Sigmoid colon (tissue), 4 donors: Measurements from ENCODE around the gene LRRC46.

Experiments used
- EP300 ChIP-seq, 4 donors: sonication (generic); formaldehyde crosslinking; IDR thresholded peaks; one replicate each; pipeline ENCODE4 v1.6.1; 2017; ENCODE audit warnings: antibody characterized with exemption in 4 of 4
- POLR2A ChIP-seq, 2 donors: fragments of 450-650 bp; IDR thresholded peaks; one replicate each; pipeline ENCODE4 v1.6.1; 2016; ENCODE audit warnings: antibody characterized with exemption in 2 of 2, mild to moderate bottlenecking in 2 of 2, moderate library complexity in 2 of 2
- TF ChIP-seq, protein P1 (sequence below), 4 experiments: fragments of 450-650 bp in 3 of 4; fragments of 200-600 bp in 1 of 4; IDR thresholded peaks; one replicate each; pipeline ENCODE4 v1.5.1; 2016 to 2019; ENCODE audit warnings: antibody characterized with exemption in 4 of 4, mild to moderate bottlenecking in 3 of 4, moderate library complexity in 2 of 4

DNA sequence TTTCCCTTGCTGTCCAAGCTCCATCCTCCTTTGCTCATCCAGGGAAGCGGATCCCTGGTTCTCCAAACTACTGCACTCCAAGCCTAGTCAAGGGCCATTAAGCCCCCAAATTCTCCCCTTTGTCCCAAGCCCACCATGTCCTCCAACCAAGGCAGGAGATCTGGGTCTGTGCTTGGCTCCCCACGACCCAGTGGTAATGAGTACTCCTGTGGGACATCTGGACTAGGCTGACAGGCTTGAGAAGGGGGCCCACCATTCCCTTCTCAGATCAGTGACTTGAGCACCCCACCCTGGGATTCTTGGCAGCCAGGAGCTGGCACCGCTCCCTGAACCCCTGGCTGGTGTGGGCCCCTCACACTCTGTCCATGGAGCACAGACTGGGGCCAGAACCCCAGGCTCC lies 27.0 kb upstream of the LRRC46 start:
- TF ChIP-seq, protein P1, sequence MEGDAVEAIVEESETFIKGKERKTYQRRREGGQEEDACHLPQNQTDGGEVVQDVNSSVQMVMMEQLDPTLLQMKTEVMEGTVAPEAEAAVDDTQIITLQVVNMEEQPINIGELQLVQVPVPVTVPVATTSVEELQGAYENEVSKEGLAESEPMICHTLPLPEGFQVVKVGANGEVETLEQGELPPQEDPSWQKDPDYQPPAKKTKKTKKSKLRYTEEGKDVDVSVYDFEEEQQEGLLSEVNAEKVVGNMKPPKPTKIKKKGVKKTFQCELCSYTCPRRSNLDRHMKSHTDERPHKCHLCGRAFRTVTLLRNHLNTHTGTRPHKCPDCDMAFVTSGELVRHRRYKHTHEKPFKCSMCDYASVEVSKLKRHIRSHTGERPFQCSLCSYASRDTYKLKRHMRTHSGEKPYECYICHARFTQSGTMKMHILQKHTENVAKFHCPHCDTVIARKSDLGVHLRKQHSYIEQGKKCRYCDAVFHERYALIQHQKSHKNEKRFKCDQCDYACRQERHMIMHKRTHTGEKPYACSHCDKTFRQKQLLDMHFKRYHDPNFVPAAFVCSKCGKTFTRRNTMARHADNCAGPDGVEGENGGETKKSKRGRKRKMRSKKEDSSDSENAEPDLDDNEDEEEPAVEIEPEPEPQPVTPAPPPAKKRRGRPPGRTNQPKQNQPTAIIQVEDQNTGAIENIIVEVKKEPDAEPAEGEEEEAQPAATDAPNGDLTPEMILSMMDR (IDR thresholded peaks at IDR 0.05) = no peak
- TF ChIP-seq POLR2A (IDR thresholded peaks at IDR 0.05) = no peak
- TF ChIP-seq EP300 (IDR thresholded peaks at IDR 0.05) = no peak
